GM18909 (cell line): ENCODE measurements around the gene TP53INP2.
"Not testable (repeated sequence)": the region's sequence is repeated elsewhere in the genome, so short reads cannot be mapped to it uniquely, and the experiment has no call there.

Experiments used
- ATAC-seq: cut with Tn5 transposase; IDR thresholded peaks from one replicate; pipeline ENCODE4 v1.9.1; 2021; ENCODE audit warnings: mild to moderate bottlenecking; ENCODE audit not compliant: unreplicated experiment, poor library complexity

The TP53INP2 gene

GRCh38 chr20:34705008-34705396, 858 bp downstream of the TP53INP2 start:
- no peak for ATAC-seq

DNA sequence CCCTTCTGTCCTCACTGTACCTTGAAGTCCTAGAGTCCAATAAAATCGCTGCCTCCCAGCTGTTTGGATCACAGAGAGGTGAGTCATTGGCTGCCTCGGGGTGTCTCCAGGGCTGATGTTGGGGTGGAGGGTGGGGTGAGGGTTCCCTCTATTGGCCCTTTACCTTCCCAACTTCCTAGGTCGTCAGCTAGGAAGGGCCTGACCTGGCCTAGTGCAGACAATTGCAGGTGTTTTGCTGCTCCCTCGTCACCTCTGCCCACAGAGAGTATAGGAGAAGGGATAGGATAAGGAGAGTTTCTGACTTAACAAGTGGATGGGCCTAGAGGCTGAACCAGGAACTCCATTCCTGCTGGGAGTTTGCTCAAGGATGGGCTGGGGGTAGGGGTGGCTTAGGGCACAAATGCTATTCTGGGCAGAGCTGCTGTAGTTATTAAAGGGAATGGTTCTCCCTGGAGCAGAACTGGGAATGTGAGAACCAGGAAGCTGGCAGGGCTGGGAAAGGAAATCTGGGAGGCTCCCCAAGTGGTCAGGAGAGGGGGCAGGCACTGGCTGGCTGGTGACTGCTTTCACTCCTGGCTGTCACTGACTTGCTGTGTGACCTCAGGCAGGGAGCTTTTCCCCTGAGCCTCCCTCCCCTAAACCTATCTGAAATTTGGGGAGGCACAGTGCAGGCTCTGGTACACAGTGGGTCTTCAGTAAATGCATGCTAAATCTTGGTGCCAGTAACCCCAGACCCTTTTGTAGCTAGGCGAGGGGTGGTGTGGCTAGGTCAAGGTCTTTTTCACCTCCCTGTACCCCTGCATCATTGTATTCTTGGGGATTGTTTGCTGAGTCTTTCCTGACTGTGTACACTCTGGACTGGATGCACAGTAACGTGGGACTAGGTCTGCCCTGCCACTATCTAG, 1.5 kb downstream of the TP53INP2 start:
- ATAC-seq = no peak

- no peak for ATAC-seq
These were observed 2.2 kb downstream of the TP53INP2 start for GRCh38 chr20:34706302-34706875.

DNA sequence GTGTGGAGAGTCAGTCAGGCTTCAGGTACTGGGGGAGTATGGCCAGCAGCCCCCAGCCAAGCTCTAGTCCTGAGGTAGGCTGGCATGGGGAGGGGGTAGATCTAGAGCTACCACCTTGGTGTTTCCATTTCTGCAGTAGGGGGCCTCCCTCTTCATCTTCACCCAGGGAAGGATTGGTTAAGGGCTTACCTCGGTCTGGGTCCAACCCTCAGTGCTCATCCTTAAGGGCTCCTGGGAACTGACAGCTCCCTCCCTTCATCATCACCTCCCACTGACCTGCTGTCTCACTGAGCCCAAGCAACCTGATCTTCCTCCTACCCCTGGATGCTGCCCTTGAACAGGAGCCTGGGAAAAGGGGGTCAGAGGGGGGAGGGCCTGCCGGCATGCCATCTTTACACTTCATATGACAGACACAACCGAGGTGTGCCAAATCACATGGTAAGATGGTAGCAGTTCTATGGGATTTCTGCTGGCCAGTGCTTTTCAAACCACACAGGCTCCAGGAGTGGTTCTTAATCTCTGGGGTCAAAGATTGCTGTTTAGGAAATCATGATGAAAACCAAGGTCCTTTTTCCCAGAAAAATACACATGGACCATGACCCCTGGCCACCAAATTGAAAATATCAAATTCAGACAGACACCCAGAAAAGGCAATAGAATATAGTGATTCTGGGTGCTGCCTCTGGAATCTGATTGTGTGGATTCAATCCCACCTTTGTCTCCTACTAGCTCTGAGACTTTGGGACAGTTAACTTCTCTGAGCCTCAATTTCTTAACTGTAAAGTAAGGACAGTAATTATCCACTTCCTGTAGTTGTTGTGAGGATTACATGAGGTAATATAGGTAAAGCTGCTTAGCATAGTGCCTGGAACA, 3.0 kb downstream of the TP53INP2 start:
- no peak for ATAC-seq

DNA sequence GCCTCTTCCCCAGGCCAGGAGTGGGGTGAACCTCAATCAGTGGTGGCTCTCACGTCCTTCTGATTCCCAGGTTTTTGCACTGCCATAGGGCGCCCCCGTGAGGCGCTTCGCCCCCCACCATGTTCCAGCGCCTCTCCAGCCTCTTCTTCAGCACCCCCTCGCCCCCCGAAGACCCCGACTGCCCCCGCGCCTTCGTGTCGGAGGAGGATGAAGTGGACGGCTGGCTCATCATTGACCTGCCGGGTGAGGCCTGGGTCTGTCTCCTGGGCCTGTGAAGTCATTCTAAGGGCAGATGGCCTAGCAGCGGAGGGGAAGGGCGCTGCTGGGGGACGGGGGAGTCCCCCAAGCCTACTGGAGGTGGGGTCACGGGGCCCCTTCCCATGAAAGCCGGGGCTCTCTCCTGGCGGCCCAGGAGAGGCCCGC, 4.5 kb downstream of the TP53INP2 start:
- no peak for ATAC-seq

DNA sequence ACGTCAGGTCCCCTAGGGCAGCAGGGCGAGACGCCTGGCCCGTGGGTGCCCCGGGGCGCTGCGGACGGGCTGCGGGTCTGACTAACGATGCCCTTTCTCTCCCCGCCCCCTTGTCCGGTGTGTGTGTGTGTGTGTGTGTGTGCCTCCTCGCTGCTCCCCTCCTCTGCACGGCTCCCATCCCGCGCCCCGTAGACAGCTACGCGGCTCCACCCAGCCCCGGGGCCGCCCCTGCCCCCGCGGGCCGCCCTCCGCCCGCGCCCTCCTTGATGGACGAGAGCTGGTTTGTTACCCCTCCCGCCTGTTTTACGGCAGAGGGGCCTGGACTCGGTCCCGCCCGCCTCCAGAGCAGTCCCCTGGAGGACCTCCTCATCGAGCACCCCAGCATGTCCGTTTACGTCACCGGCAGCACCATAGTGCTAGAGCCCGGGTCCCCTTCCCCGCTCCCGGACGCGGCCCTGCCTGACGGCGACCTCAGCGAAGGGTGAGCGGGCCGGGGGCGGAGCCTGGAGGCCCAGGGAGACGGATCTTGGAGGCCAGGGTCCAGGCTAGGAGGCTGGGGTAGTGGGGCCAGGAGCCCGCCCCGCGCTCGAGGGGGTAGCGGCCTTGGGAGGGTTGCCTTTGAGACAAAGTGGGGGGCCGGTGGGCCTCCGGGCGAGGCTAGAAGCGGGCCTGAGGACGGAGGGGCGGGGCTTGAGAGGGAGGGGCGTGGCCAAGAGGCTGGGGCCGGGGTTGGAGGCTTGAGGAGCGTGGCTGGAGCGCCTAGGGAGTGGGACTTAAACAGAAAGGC, 5.1 kb downstream of the TP53INP2 start:
- ATAC-seq = peak; percentile 50

GRCh38 chr20:34709831-34710567, 5.9 kb downstream of the TP53INP2 start:
- peak; percentile 41 for ATAC-seq

DNA sequence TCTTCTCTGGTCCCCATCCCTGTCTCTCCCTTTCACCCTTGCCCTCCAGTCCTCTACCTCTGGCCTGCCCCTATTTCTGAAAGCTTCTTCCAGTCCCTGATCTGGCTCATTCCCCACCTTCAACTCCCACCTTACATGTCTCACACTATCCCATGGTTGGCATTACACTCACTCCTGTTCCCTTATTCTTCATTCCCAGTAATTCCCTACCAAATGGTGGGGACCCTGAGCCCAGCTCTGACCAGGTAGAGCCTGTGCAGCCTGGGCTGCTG, 6.4 kb downstream of the TP53INP2 start:
- no peak for ATAC-seq

- no peak for ATAC-seq
These were observed 6.9 kb downstream of the TP53INP2 start for GRCh38 chr20:34710861-34711574.

DNA sequence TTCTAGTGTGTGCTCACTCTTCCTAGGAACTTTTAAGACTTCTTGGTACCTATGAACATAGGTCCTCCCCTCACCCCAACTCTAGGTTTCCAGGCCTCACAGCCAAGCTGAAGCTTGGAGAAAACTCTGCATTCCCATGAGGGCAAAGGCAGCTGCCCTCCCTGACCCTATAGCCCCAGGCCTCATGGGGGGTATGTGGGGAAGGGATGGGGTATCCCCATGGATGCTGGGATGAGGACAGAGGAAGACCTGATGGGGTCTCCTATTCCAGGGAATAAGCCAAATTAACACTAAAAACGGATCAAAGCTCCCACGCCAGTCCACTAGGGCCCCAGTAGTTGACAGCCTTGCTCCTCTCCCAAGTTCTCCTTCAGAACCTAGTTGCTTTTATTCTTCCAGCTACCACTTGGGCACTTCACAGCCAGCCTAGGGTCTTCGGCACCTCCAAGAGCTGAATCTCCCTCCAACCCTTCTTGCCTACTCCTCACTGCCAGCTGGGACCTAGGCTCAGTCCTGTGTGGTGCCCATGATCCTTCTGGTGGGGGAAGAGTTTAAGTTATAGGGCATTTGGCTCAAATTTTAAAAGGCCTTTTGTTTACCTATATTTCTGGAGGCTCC, 7.8 kb downstream of the TP53INP2 start:
- ATAC-seq = no peak

GRCh38 chr20:34712525-34713192, 8.5 kb downstream of the TP53INP2 start:
- ATAC-seq = no peak

DNA sequence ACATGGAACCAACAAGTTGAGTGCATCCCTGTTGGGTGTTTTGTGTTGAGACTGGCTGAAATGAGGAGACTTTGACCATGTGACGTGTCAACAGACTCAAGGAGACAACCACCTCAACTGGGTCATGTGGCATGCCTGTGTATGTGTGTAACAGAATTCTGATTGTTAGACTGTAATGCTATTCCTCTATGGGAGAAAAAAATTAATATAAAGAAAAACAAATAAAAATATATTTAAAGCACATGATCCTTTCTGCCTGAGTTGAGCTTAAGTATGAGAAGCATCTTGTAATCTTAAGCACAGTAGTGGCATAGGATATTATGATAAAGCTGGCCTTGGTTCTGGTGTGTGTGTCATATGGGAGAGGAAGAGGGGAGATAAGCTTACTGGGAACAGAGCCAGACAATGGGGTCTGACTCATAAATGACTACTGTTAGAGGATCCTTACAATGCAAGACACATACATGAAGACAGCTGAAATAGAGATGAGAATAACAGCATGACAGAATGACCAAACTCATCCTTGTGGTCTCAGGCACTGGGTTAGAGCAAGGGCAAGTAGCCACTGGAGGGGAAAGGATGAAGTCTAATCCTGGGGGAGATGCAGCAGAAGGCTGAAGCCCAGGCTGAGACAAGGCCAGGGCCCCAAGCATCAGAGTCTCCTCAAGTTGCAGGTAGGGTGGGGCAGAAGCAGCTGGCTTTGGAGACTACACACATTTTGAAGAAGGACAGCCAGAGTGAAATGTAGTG, 9.2 kb downstream of the TP53INP2 start:
- no peak for ATAC-seq

DNA sequence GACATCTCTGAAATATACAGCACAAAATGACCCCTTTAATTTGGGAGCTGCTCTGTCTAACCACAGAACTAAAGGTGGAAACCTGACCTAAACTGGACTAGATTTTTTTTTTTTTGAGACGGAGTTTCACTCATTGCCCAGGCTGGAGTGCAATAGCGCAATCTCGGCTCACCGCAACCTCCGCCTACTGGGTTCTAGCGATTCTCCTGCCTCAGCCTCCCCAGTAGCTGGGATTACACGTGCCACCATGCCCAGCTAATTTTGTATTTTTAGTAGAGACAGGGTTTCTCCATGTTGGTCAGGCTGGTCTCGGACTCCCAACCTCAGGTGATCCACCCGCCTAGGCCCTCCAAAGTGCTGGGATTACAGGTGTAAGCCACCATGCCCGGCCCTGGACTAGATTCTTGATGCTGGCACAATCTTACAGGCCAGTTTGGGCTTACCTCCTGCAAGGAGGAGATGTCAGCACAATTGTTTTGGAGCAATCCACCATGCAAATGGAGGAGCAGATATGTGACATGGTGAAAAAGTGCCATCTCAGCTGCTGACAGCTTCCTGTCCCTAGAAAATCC, 9.9 kb downstream of the TP53INP2 start:
- ATAC-seq = not testable (repeated sequence)

- no peak for ATAC-seq
These were observed 11.2 kb downstream of the TP53INP2 start for GRCh38 chr20:34715384-34715783.

DNA sequence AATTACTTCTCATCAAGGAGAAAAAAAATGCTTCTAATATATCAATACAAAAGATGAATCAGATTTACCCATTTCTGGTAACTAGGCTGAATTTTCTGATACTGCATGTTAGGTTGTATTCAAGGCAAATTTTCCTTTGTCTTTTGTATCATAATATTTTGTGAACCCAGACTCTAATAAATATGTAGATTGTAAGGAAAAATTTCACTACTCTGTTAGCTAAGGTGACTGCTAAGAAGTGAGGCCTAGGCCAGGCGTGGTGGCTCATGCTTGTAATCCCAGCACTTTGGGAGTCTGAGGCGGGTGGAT, 12.7 kb downstream of the TP53INP2 start:
- no peak for ATAC-seq

GRCh38 chr20:34717230-34718095, 13.3 kb downstream of the TP53INP2 start:
- ATAC-seq = no peak
